SK-N-MC (cell line): ENCODE measurements around the gene WARS2.

Experiments used
- EZH2 ChIP-seq: fragments of 200-600 bp; sonication (generic); IDR thresholded peaks from one replicate; pipeline ENCODE4 v1.6.1; 2017; ENCODE audit warnings: antibody characterized with exemption
- POLR2AphosphoS5 ChIP-seq: IDR thresholded peaks from 2 replicates; pipeline ENCODE4 v1.6.1; 2012; ENCODE audit warnings: mild to moderate bottlenecking, low read depth, low read length, borderline replicate concordance

DNA sequence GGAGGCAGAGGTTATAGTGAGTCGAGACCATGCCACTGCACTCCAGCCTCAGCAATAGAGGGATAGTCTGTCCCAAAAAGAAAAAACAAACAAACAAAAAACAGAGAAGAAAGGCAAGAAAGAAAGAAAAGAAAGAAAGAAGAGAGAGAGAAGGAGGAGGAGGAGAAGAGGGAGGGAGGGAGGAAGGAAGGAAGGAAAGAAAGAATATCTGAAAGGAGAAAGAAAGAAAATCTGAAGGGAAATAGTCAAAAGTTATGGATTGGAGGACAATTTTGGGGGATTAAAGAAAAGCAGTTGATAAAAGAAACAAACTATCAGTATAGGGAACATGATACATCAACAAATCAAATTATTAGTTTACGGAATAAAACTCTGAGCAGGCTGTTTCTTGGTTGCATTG, 84.9 kb downstream of the WARS2 start:
- no peak for TF ChIP-seq EZH2
- no peak for TF ChIP-seq POLR2AphosphoS5
